PC-9 (cell line): Measurements from ENCODE around the gene SLC39A9.

Experiments used
- EZH2 ChIP-seq: fragments of 200-600 bp; sonication (generic); IDR thresholded peaks from 2 replicates; pipeline ENCODE4 v1.8.0; 2017; ENCODE audit warnings: antibody characterized with exemption, low read depth
- TF ChIP-seq, protein P1 (sequence below): fragments of 200-600 bp; sonication (generic); conservative IDR thresholded peaks from 2 replicates; pipeline ENCODE4 v1.6.1; 2017; ENCODE audit warnings: mixed run types, antibody characterized with exemption, mild to moderate bottlenecking, moderate library complexity

DNA sequence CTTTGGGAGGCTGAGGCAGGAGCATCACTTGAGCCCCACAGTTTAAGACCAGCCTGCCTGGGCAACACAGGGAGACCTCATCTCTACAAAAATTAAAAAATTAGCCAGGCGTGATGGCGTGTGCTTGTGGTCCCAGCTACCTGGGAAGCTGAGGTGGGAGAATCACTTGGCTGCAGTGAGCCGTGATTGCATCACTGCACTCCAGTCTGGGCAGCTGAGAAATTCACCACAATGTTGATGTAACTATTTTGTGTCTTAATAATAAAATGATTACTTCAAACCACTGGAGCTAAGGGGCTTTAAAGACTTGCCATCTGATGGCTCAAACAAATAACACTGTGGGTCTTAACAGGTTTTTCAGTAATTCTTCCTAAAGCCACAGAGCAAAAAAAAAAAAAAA, 11.2 kb upstream of the SLC39A9 start:
- TF ChIP-seq EZH2: no peak
- TF ChIP-seq, protein P1, sequence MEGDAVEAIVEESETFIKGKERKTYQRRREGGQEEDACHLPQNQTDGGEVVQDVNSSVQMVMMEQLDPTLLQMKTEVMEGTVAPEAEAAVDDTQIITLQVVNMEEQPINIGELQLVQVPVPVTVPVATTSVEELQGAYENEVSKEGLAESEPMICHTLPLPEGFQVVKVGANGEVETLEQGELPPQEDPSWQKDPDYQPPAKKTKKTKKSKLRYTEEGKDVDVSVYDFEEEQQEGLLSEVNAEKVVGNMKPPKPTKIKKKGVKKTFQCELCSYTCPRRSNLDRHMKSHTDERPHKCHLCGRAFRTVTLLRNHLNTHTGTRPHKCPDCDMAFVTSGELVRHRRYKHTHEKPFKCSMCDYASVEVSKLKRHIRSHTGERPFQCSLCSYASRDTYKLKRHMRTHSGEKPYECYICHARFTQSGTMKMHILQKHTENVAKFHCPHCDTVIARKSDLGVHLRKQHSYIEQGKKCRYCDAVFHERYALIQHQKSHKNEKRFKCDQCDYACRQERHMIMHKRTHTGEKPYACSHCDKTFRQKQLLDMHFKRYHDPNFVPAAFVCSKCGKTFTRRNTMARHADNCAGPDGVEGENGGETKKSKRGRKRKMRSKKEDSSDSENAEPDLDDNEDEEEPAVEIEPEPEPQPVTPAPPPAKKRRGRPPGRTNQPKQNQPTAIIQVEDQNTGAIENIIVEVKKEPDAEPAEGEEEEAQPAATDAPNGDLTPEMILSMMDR: no peak
